HG03575 (cell line): ENCODE results near the gene ZNF331.
"Not testable (repeated sequence)": the region's sequence is repeated elsewhere in the genome, so short reads cannot be mapped to it uniquely, and the experiment has no call there.

Experiments
- ATAC-seq: cut with Tn5 transposase; IDR thresholded peaks from one replicate; pipeline ENCODE4 v1.9.1; 2021; ENCODE audit not compliant: unreplicated experiment, insufficient number of reproducible peaks, low FRiP score; ENCODE audit errors: extremely low read depth

ZNF331 gene

GRCh38 chr19:53537521-53538377 is at the start of gene ZNF331:
Gene ZNF331, plus strand, starts transcription at chr19:53538145. Its CDS starts 31,232 bp downstream, at chr19:53569377.
- ATAC-seq, result no peak

DNA sequence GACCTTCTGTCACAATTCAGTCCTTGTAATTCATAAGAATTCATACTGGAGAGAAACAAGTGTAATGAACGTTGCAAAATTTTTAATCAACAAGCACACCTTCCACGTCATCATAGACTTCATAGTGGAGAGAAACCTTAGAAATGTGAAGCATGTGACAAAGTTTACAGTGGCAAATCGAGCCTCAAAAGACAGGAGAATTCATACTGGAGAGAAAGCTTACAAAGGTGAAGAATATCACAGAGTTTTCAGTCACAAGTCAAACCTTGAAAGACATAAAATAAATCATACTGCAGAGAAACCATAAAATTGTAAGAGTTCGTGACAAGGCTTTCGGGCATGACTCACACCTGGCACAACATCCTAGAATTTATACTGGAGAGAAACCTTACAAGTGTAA is 45.8 kb upstream of the ZNF331 start:
- ATAC-seq, result no peak

GRCh38 chr19:53497311-53498023 is 40.5 kb upstream of the ZNF331 start:
- ATAC-seq, result not testable (repeated sequence)

DNA sequence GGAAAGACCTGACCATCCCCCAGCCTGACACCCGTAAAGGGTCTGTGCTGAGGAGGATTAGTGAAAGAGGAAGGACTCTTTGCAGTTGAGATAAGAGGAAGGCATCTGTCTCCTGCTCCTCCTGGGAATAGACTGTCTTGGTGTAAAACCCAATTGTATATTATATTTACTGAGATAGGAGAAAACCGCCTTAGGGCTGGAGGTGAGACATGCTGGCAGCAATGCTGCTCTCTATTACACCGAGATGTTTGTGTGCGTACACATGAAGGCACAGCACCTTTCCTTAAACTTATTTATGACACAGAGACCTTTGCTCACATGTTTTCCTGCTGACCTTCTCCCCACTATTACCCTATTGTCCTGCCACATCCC is 39.9 kb upstream of the ZNF331 start:
- not testable (repeated sequence) for ATAC-seq

DNA sequence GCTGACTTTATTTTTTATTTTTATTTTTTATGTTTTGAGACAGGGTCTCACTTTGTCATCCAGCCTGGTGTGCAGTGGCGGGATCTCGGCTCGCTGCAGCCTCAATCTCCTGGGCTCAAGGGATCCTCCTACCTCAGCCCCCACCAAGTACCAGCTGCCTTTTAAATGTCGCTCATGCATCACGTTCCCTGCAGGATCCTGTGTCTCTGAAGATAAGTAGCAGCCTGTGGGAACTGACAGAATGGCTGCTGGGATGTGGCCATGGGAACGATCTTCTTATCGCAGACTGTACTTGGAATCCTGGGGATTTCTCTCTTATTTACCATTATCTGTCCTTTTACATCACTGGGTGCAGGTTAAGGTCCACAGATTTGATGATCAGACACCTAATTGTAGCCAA is 34.8 kb upstream of the ZNF331 start:
- not testable (repeated sequence) for ATAC-seq

- not testable (repeated sequence) for ATAC-seq
Observed at GRCh38 chr19:53503671-53504364, 34.1 kb upstream of the ZNF331 start.

- ATAC-seq, result not testable (repeated sequence)
Observed at GRCh38 chr19:53504365-53504703, 33.6 kb upstream of the ZNF331 start.

GRCh38 chr19:53504885-53505284 is 33.1 kb upstream of the ZNF331 start:
- no peak for ATAC-seq

GRCh38 chr19:53506728-53507127 is 31.2 kb upstream of the ZNF331 start:
- no peak for ATAC-seq

GRCh38 chr19:53507523-53508442 is 30.2 kb upstream of the ZNF331 start:
- no peak for ATAC-seq

DNA sequence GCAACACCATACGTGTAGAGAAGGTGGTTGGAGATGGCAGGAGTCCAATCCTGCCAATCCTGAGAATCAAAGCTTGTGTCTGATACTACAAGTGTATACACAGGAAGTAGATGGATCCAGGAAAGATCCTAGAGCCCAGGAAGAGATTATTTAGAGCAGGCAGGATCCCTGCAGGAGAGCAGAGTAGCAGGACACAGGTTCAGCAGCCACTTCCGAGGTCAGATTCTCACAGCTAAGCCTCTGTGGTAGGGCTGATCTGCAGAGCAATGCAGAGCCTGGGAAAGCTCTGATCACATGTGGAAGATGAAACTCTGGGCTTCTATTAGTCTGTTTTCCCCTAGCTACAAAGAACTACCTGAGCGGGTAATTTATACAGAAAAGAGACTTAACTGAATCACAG is 28.5 kb upstream of the ZNF331 start:
- no peak for ATAC-seq

GRCh38 chr19:53509845-53510244 is 28.1 kb upstream of the ZNF331 start:
- no peak for ATAC-seq

DNA sequence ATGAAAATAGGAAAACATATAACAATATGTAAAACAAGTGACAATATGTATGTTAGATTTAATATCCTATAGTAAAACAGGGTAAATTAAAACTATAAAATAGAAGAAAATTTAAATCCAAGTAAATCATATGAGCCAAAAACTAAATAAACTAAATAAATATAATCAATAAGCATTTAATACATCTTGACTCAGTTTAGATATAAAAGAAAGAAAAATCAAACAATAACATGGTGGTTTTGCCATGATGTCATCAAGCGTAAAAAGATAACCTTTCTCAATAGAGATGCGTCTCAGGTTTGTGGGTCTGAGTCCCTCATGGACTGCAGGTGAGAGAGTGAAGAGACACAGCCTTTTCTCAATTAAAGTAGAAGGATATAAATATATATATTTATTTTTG is 26.6 kb upstream of the ZNF331 start:
- ATAC-seq, result no peak

DNA sequence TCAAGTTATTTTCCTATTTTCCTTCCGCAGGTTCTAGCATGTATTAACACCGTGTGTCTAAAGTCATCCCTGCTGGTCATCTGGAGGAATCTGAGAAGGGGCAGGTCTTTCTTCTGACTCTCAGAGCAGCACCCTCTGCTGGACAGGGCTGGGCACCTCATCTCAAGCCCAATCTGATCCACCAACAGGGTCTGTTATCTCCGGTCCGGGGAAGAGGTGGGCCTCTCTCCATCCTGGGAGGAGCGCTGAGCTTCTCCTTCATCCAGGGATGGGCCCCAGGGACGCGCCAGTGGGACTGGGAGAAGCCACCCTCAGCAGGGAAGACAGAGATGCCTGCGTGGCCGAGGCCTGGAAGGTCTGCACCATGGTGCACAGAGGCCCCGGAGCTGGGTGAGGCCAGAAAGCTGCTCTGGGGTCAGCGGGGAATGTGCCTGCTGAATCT is 26.0 kb upstream of the ZNF331 start:
- ATAC-seq, result no peak

DNA sequence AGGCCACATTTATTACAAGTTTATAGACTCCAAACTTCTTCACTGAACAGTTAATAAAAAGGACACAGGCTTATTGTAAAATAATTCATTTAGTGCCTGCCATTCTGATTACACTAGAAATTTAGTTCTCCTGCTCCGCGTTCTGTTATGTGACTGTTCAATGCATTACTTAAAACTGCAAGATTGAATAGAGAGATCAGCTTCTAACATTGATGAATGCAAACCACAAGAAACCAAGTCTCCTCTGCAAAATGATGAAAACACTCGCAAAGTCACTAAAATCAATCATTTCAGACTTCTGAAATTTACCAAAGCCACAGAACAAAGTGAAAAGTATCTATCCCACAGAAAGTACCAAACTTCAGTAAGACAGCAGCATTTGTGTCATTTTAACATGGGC is 22.9 kb upstream of the ZNF331 start:
- not testable (repeated sequence) for ATAC-seq

DNA sequence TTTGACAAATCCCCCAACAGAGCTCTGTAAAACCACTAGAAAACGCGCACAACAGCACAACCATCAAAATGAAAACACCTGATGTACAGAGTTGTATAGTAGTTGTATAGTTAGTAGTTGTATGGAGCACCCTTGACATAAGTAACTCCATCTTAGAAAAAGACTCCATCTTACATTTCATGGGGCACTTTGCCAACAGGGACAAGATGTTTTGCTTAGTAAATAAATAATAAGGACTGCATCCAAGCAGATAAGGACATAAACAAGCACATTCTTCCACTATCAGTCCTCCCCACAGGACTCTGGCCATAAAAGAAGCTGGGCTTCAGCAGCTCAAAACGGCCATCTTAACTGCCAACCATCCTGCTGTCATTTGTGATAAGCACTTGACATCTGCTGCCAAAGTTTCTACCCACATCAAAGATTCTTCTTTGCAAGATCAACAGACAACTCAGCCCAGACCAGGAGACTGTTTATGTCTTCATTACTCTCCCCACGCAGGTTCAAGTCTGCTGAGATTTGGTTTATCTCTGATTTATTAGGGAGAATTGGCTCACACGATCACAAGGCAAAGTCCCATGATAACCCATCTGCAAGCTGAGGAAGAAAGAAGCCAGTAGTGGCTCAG is 20.7 kb upstream of the ZNF331 start:
- ATAC-seq, result no peak

DNA sequence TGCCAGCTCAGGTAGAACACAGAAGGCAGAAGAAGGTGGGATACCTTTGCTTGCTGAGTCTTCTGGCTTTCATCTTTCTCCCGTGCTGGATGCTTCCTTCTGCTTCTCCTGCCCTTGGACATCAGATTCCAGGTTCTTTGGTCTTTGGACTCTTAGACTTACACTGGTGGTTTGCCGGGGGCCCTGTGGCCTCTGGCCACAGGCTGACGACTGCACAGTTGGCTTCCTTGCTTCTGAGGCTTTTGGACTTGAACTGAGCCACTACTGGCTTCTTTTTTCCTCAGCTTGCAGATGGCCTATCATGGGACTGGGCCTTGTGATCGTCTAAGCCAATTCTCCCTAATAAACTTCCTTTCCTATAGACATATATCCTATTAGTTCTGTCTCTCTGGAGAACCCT is 19.8 kb upstream of the ZNF331 start:
- no peak for ATAC-seq

DNA sequence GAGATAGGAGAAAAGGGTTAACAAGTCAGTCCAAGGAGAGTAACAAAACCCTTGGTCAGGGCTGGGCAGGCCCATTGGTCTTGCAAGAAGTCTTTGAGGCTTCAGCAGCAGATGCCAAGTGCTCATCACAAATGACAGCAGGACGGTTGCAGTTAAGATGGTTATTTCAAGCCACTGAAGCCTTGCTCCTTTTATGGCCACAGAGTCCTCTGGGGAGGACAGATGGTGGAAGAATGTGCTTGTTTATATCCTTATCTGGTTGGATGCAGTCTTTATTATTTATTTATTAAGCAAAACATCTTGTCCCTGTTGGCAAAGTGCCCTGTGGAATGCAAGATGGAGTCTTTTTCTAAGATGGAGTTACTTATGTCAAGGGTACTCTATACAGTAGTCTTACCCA is 19.2 kb upstream of the ZNF331 start:
- ATAC-seq, result no peak
